ENCODE data around the gene FNDC7. TPM values are rescaled to one million over a fixed set of nuclear protein-coding genes. Genes with fewer than 3 reads are reported as not detected.

The FNDC7 gene
- total and polyA plus RNA-seq, 10 of the 15 experiments (the other 5 are each of a cell fraction or from before 2014, with no cell fraction given): not detected

- TF ChIP-seq ATF2 (IDR thresholded peaks at IDR 0.05; ENCODE audit: low read length) (no peak), RFX5 (IDR thresholded peaks at IDR 0.05; ENCODE audit: low read depth, low read length) (no peak), FOXM1 (IDR thresholded peaks at IDR 0.05; ENCODE audit: low read depth, low read length) (no peak), SUPT20H (IDR thresholded peaks at IDR 0.05; ENCODE audit: borderline replicate concordance, control insufficient read depth, low read depth, low read length) (no peak), HCFC1 (IDR thresholded peaks at IDR 0.05; ENCODE audit: low read length) (no peak), PAX5 (IDR thresholded peaks at IDR 0.05; ENCODE audit: borderline replicate concordance, low read depth, low read length) (no peak), ZNF274 (IDR thresholded peaks at IDR 0.05; ENCODE audit: insufficient read depth, insufficient read length) (no peak), WRNIP1 (IDR thresholded peaks at IDR 0.05; ENCODE audit: borderline replicate concordance, low read depth, low read length) (no peak), ZBTB33 (IDR thresholded peaks at IDR 0.05) (no peak), YBX1 (IDR thresholded peaks at IDR 0.05) (no peak)
Measured at GRCh38 chr1:108686614-108687313, 25.9 kb upstream of the FNDC7 start (continued).
